Tibial artery (tissue), 4 donors: ENCODE measurements around the gene ACOT11.

Source experiments
- DNase-seq, 2 donors: peaks; one replicate each; pipeline ENCODE4 v3.0.0-alpha.2; 2019
- H3K27ac ChIP-seq, 2 donors: fragments of 200-600 bp; sonication (generic) in 1 of 2; 1 replicate in 1 of 2; 2 replicates in 1 of 2; pipeline ENCODE4 v1.5.1; 2018 to 2019; ENCODE audit warnings: mild to moderate bottlenecking in 1 of 2
- H3K27me3 ChIP-seq, 2 donors: fragments of 200-600 bp; sonication (generic) in 1 of 2; one replicate each; pipeline versions ENCODE4 v1.5.1 to v1.6.0; 2016 to 2019
- H3K36me3 ChIP-seq, 3 donors: fragments of 200-600 bp; sonication (generic) in 2 of 3; one replicate each; pipeline ENCODE4 v1.5.1; 2016 to 2019; ENCODE audit warnings: mild to moderate bottlenecking in 2 of 3
- H3K4me1 ChIP-seq, 4 donors: fragments of 200-600 bp; sonication (generic) in 2 of 4; 1 replicate in 3 of 4; 2 replicates in 1 of 4; pipeline ENCODE4 v1.5.1; 2016 to 2019
- H3K4me3 ChIP-seq, 2 donors: fragments of 200-600 bp; sonication (generic) in 1 of 2; 1 replicate in 1 of 2; 2 replicates in 1 of 2; pipeline ENCODE4 v1.5.1; 2018 to 2019; ENCODE audit warnings: mild to moderate bottlenecking in 2 of 2
- H3K9me3 ChIP-seq, 3 donors: fragments of 200-600 bp; sonication (generic) in 1 of 3; one replicate each; pipeline ENCODE4 v1.5.1; 2016 to 2019
- intact Hi-C: fragments of 100-400 bp; cut with DNase I; formaldehyde crosslinking; loops from one replicate; pipeline ENCODE4 v1.15.0; 2023; ENCODE audit warnings: low total_unique reads
- TF ChIP-seq, protein P1 (sequence below), 2 experiments: fragments of 200-600 bp in 1 of 2; fragments of 450-650 bp in 1 of 2; IDR thresholded peaks; one replicate each; pipeline ENCODE4 v1.5.1; 2017 to 2019; ENCODE audit warnings: antibody characterized with exemption in 2 of 2, mild to moderate bottlenecking in 1 of 2, moderate library complexity in 1 of 2

The ACOT11 gene

DNA sequence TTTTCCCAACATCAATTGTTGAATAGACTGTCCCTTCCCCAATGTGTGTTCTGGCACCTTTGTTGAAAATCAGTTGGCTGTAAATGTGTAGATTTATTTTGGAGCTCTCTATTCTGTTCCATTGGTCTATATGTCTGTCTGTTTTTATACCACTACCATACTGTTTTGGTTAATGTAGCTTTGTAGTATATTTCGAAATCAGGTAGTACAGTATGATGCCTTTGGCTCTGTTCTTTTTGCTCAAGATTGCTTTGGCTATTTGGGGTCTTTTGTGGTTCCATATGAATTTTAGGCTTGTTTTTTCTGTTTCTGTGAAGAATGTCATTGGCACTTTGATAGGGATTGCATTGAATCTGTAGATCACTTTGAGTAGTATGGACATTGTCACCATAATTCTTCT, 8.1 kb downstream of the ACOT11 start:
- H3K9me3 ChIP-seq = no peaks in the 10 kb centered on the region
- H3K4me3 ChIP-seq = no peak overlapping the region
- H3K36me3 ChIP-seq = no peaks in the 10 kb centered on the region
- H3K27me3 ChIP-seq = no peaks in the 10 kb centered on the region
- DNase-seq = no peak
- peaks cover 0 to 32% (median 18%) of the 10 kb centered on the region in 4 donors for H3K4me1 ChIP-seq
- no peak overlapping the region for H3K27ac ChIP-seq
- intact Hi-C loops = no loop called here
- TF ChIP-seq, protein P1, sequence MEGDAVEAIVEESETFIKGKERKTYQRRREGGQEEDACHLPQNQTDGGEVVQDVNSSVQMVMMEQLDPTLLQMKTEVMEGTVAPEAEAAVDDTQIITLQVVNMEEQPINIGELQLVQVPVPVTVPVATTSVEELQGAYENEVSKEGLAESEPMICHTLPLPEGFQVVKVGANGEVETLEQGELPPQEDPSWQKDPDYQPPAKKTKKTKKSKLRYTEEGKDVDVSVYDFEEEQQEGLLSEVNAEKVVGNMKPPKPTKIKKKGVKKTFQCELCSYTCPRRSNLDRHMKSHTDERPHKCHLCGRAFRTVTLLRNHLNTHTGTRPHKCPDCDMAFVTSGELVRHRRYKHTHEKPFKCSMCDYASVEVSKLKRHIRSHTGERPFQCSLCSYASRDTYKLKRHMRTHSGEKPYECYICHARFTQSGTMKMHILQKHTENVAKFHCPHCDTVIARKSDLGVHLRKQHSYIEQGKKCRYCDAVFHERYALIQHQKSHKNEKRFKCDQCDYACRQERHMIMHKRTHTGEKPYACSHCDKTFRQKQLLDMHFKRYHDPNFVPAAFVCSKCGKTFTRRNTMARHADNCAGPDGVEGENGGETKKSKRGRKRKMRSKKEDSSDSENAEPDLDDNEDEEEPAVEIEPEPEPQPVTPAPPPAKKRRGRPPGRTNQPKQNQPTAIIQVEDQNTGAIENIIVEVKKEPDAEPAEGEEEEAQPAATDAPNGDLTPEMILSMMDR (IDR thresholded peaks at IDR 0.05) = no peak

DNA sequence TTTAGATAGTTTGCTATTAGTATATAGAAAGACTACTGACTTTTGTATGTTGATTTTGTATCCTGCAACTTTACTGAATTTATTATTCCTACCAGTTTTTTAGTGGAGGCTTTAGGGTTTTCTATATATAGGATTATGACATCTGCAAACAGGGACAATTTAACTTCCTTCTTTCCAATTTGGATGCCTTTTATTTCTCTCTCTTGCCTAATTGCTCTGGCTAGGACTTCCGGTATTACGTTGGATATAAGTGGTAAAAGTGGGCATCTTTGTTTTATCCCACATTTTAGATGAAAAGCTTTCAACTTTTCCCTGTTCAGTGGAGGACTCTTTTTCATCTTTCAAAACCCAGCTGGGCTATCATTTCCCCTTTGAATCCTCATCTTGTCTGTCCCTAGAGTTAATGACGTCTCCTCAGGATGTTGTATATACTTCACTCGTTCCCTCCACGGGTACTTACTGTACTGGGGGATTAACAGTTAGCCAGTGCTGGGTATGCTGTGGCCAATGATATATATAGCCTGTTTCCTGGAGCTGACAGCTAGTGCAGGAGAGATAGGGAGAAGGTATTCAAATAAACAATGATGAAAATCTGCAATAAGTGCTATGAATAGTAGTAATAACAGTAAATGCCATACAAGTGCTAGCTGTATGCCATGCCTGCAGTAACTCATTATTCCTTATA, 9.8 kb downstream of the ACOT11 start:
- TF ChIP-seq, protein P1 (IDR thresholded peaks at IDR 0.05) = no peak
- DNase-seq = no peak
- no peaks in the 10 kb centered on the region for H3K27me3 ChIP-seq
- H3K4me1 ChIP-seq = peaks cover 0 to 32% (median 18%) of the 10 kb centered on the region in 4 donors
- H3K9me3 ChIP-seq = no peaks in the 10 kb centered on the region
- H3K4me3 ChIP-seq = no peak overlapping the region
- intact Hi-C loops = no loop called here
- peak overlapping the region; percentile 8 to 27 for H3K27ac ChIP-seq
- H3K36me3 ChIP-seq = no peaks in the 10 kb centered on the region

DNA sequence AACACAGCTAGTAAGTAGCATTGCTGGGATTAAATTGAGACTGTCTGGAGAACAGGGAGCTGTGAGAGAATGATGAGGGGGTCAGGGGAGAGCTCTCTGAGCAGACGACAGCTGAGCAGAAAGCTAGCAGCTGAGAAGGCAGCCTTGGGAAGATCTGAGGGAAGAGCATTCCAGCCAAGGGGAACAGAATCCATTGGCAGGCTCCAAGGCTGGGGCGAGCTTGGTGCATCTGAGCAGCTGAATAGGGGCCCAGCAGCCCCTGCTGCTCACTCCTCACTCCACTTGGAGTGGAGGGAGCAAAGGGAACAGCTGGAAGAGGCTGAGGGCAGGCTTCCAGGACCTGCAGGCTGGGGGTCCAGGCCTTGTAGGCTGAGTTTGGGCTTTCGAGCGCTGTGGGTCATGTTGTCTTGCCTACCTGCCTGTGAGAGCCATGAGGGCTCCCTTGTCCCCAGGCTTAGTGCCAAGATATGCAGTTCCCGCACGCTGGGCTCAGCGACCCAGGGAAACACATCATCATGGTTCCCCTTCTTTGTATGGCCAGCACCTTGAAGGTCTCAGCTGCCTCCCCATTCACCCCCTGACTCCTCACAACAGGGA, 10.5 kb downstream of the ACOT11 start:
- peak in 1 of 2 donors; percentile 56 for DNase-seq
- H3K4me3 ChIP-seq = no peak overlapping the region
- no peaks in the 10 kb centered on the region for H3K9me3 ChIP-seq
- peaks cover 0 to 32% (median 18%) of the 10 kb centered on the region in 4 donors for H3K4me1 ChIP-seq
- H3K36me3 ChIP-seq = no peaks in the 10 kb centered on the region
- H3K27me3 ChIP-seq = no peaks in the 10 kb centered on the region
- TF ChIP-seq, protein P1 (IDR thresholded peaks at IDR 0.05) = no peak
- intact Hi-C loops = no loop called here
- H3K27ac ChIP-seq = peak overlapping the region in 1 of 2 donors; percentile 8

DNA sequence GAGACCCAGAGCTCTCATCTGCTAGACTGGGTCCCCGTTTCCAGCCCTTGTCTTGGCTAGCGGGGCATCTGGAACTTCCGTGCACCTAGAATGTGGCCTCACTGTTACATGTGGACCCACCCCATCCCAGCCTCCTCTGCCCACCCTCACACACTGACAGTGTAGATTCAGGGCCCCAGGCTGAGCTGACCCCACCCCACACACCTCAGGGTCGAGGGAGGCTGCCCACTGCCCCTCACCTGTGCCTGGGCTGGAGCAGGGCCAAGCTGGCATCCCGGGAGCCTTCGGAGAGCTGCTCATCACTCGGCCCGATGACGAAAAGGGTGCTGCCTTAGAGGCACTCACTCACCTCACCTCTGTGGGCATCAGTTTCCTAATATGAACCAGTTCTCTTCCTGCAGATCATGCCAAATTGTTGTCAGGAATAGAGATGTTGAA, 11.1 kb downstream of the ACOT11 start:
- Histone ChIP-seq H3K9me3 (no peaks in the 10 kb centered on the region), H3K4me1 (peaks cover 0 to 32% (median 18%) of the 10 kb centered on the region in 4 donors), H3K36me3 (no peaks in the 10 kb centered on the region), H3K27me3 (no peaks in the 10 kb centered on the region), H3K27ac (peak overlapping the region in 1 of 2 donors; percentile 2), H3K4me3 (no peak overlapping the region)
- intact Hi-C loops = no loop called here
- DNase-seq = peak in 1 of 2 donors; percentile 65
- TF ChIP-seq, protein P1 (IDR thresholded peaks at IDR 0.05) = no peak

DNA sequence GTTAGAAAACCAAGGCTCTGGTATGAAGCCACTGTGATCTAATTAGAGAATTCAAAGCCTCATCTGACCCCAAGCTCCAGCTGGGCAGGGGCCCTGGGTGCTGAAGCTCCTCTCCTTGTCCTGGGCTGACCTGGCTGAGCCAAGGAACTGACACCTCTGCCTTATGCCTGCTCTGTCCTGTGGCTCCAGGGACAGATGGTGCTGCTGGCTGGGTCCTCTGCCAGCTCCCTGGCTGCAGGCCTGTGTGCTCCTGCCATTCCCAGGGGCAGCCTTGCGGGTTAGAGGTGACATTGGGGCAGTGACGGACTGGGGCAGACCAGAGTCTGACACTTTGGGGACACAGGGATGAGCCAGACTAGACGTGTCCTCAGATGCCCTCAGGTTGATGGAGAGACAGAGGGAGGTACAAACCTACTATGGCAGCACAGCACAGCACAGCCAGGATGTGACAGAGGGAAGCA, 11.8 kb downstream of the ACOT11 start:
- Histone ChIP-seq H3K27ac (peak overlapping the region in 1 of 2 donors; percentile 22), H3K36me3 (no peaks in the 10 kb centered on the region), H3K27me3 (no peaks in the 10 kb centered on the region), H3K4me1 (peaks cover 0 to 32% (median 18%) of the 10 kb centered on the region in 4 donors), H3K9me3 (no peaks in the 10 kb centered on the region), H3K4me3 (no peak overlapping the region)
- DNase-seq = peak in 1 of 2 donors; percentile 60
- intact Hi-C loops = no loop called here
- TF ChIP-seq, protein P1 (IDR thresholded peaks at IDR 0.05) = no peak
